GM21723 (cell line): ENCODE data around the gene WSCD1.

ENCODE experiments used
- ATAC-seq: cut with Tn5 transposase; IDR thresholded peaks from one replicate; pipeline ENCODE4 v1.9.1; 2021; ENCODE audit warnings: mild to moderate bottlenecking, moderate library complexity; ENCODE audit not compliant: unreplicated experiment

WSCD1 gene

GRCh38 chr17:6104956-6105648 lies 34.9 kb downstream of the WSCD1 start:
- ATAC-seq: no peak

GRCh38 chr17:6105649-6106007 lies 35.4 kb downstream of the WSCD1 start:
- no peak for ATAC-seq

- ATAC-seq: no peak
Observed at GRCh38 chr17:6106212-6106611, 36.0 kb downstream of the WSCD1 start.

- no peak for ATAC-seq
Observed at GRCh38 chr17:6107791-6108190, 37.6 kb downstream of the WSCD1 start.

- ATAC-seq: no peak
Observed at GRCh38 chr17:6108382-6108781, 38.2 kb downstream of the WSCD1 start.

GRCh38 chr17:6108987-6109386 lies 38.8 kb downstream of the WSCD1 start:
- no peak for ATAC-seq

GRCh38 chr17:6109536-6109935 lies 39.4 kb downstream of the WSCD1 start:
- ATAC-seq: no peak

GRCh38 chr17:6110088-6110487 lies 39.9 kb downstream of the WSCD1 start:
- ATAC-seq: no peak

GRCh38 chr17:6110592-6110991 lies 40.4 kb downstream of the WSCD1 start:
- no peak for ATAC-seq

GRCh38 chr17:6120351-6120750 lies 50.2 kb downstream of the WSCD1 start:
- no peak for ATAC-seq

- no peak for ATAC-seq
Observed at GRCh38 chr17:6124856-6125255, 54.7 kb downstream of the WSCD1 start.

- ATAC-seq: no peak
Observed at GRCh38 chr17:6126768-6127167, 56.6 kb downstream of the WSCD1 start.

- no peak for ATAC-seq
Observed at GRCh38 chr17:6134721-6135120, 64.5 kb downstream of the WSCD1 start.

- ATAC-seq: no peak
Observed at GRCh38 chr17:6135236-6135635, 65.1 kb downstream of the WSCD1 start.

- no peak for ATAC-seq
Observed at GRCh38 chr17:6135996-6136395, 65.8 kb downstream of the WSCD1 start.

- ATAC-seq: no peak
Observed at GRCh38 chr17:6137716-6138502, 67.7 kb downstream of the WSCD1 start.

GRCh38 chr17:6138761-6139446 lies 68.7 kb downstream of the WSCD1 start:
- no peak for ATAC-seq

- no peak for ATAC-seq
Observed at GRCh38 chr17:6139447-6139832, 69.3 kb downstream of the WSCD1 start.

- no peak for ATAC-seq
Observed at GRCh38 chr17:6140188-6140587, 70.0 kb downstream of the WSCD1 start.

GRCh38 chr17:6140728-6141330 lies 70.7 kb downstream of the WSCD1 start:
- no peak for ATAC-seq

- no peak for ATAC-seq
Observed at GRCh38 chr17:6142701-6143100, 72.5 kb downstream of the WSCD1 start.

GRCh38 chr17:6145946-6146345 lies 75.8 kb downstream of the WSCD1 start:
- ATAC-seq: no peak
